HG03097 (cell line): ENCODE results near the gene ACHE.

Experiments used
- ATAC-seq: cut with Tn5 transposase; IDR thresholded peaks from one replicate; pipeline ENCODE4 v1.9.1; 2021; ENCODE audit not compliant: unreplicated experiment, low FRiP score

The ACHE gene

GRCh38 chr7:100886142-100886935 lies 9.3 kb downstream of the ACHE start:
- ATAC-seq = no peak

DNA sequence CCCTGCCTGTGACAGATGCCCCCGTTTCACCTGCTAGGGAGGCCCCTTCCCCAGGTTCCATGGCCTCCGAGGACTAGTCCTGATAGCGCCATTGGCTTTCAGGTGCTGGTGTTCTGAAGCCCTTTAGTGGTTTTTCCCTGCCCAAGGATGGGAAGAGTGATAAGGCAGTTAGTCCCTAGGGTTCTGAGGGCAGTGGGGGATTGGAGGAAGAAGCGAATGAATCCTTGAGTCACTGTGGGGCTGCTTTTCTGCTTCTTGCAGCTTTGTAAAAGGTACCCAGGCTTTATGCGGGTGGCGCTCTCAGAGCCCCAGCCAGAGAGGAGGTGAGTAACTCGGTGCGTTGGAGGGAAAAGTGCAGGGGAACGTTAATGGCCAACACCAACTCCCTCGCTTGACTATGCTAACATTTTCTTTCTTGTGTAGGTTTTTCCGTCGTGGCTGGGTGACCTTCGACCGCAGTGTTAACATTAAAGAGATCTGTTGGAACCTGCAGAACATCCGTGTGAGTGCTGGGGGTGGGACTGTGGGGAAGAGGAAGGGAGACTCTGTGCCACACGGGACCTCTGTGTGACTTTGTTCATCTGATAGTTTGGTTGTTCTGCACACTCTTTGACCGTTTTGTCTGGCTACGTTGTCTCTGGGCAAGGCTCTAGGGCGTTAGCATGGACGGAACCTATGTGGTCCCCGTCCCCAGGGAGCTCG lies 10.1 kb downstream of the ACHE start:
- ATAC-seq = no peak

DNA sequence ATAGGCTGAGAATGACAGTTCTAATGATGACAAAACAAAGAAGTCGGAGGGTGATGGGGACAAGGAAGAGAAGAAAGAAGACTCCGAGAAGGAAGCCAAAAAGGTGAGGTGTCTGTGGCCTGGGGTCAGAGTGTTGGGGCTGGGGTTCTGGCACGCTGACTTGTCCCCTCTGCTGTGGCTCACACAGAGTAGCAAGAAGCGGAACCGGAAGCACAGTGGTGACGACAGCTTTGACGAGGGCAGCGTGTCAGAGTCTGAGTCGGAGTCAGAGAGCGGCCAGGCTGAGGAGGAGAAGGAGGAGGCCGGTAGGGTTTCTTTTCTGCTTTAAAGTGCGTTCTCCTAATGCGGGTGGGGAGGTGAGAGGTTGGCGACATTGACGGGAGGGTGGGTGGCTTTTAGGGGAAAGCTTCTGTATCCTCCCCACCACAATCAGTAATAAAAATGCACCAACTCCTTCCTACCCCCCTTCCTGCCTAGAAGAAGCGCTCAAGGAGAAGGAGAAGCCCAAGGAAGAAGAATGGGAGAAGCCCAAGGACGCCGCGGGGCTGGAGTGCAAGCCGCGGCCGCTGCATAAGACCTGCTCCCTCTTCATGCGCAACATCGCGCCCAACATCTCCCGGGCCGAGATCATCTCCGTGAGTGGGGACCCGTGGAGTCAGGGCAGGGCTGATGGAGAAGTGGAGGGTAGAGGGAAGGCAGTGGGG lies 10.8 kb downstream of the ACHE start:
- no peak for ATAC-seq

DNA sequence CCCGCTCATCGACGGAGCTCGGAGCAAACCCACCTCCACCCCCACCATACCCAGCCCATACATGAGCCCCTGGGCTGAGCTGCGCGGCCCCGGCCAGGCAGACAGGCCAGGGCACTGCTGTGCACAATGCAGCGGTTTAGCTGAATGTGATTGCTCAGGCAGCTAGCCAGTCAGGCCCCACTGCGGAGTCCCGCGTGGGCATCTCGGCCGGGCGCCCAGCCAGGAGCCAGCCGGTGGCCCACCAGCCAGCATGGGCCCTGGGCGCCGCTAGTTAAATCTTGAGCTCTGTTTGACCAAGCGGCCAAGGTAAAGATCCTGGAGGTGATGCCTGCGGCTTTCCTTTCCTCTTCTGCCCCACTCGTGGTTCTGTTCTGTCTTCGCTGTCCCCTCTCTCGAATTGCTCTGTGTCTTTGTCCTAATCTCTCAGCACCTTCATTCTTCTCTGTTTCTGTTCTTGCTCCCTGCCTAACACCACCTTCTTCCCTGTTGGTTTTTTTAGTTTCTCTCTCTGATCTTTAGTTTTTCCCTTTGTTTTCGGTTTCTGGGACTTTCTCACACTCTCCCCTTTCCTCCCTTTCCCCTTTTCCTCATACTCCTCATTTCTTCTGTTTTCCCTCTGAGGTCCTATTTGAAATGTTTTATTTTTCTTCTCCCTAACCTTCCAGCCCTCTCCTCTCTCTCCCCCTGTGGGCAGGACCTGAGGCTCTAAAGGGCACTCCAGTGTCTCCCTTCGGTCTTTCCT lies 12.7 kb downstream of the ACHE start:
- no peak for ATAC-seq

DNA sequence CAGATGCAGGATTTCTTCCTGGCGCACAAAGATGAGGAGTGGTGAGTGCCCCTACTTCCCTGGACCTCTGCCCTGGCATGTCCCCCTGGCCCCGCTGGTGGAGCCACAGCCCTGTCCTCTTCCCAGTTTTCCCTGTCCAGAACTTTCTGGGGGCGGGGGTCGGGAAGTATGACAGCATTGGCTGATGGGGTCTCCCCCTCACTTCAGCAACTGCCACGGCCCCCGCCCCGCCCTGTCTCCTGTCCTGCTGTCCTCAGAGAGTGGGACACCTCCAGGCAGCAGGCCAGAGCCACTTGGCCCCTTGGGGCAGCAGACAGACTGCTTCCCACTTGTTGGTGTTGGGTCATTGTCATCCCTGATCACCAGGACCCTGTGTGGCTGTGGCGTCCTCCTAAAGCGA lies 13.5 kb downstream of the ACHE start:
- no peak for ATAC-seq

DNA sequence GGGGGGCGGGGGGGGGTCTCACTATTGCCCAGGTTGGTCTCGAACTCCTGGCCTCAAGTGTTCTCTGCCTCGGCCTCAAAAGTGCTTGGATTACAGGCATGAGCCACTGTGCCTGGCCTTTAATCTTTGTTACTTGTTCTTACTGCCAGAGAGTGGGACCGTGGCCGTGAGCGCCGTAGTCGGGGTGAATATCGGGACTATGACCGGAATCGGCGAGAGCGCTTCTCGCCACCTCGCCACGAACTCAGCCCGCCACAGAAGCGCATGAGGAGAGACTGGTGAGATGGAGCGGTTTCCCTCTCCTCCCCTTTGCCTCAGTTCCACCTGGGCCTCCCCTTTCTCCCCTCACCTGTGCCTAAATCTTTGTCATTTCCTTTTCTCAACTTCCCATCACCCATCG lies 14.6 kb downstream of the ACHE start:
- ATAC-seq = no peak

- no peak for ATAC-seq
Observed at GRCh38 chr7:100880645-100881044, 15.0 kb downstream of the ACHE start.

GRCh38 chr7:100879685-100880261 lies 15.9 kb downstream of the ACHE start:
- ATAC-seq = no peak

GRCh38 chr7:100878685-100879084 lies 17.0 kb downstream of the ACHE start:
- no peak for ATAC-seq

GRCh38 chr7:100878013-100878412 lies 17.7 kb downstream of the ACHE start:
- no peak for ATAC-seq

DNA sequence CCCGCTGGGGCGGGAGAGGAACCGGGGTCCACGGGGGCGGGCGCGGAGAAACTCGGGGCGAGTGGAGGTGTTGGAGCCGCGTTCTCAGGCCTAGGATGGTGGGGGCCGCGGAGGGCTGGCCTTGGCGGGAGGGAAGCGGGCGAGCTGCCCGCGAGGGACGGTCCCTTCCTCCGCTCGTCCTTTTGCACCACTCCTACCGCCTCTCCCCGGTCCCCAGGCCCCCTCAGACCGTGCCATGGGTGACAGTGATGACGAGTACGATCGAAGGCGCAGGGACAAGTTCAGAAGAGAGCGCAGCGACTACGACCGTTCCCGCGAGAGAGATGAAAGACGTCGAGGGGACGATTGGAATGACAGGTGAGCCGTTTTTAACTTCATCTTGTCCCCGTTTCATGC lies 20.3 kb downstream of the ACHE start:
- ATAC-seq = no peak

DNA sequence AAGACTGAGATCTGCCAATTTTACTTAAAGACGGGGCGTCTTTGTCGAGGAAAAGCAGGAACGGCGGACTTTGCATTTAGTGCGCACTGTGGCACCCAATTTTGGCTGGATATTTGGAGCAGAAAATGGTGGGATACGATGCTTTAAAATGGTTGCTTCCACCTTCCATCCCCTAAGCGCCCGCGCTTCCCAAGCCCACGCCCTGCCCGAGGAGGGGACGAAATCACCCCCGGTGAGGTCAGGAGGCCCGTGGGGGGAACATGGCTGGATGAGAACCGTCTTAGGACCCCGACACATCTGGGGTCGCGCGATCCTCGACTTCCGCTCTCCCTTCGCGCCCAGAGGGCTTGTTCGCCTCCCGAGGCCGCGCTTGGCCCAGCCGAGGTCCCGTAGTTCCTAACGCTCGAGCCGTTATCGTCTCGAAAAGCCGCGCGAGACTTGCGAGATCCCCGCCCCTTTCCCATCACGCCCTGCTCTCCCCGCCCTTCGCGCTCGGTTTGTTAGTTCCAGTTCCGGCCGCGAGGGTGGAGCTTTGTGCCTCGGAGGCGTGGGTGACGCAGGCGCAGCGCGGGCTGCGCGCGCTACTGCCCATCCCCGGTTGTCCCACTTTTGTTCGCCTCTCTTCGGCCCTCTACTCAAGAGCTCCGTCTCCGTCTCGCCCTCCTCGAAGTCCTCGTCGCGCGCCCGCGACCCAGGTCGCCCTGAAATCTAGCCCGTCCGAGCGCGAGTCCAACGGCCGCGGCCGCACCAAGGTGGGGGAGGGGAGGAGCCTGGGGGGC lies 20.9 kb downstream of the ACHE start, which contains the start of gene SRRT:
TSS of gene SRRT (plus strand) at position 527 of the 779 bp plus-strand sequence. CDS start 488 bp downstream, outside the sequence.
- peak; percentile 79 for ATAC-seq

DNA sequence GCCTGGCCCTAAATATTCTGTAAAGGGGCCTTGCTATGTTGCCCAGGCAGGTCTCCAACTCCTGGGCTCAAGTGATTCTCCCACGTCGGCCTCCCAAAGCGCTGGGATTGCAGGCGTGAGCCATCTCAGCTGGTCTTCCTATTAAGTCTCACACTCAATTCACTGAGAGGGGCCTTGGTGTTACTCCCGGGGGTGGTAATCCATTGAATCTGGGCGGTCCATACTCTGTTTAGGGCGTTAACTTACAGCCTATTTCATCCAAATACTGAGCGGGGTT lies 21.4 kb downstream of the ACHE start:
- ATAC-seq = no peak

GRCh38 chr7:100873599-100874299 lies 21.9 kb downstream of the ACHE start:
- ATAC-seq = no peak

DNA sequence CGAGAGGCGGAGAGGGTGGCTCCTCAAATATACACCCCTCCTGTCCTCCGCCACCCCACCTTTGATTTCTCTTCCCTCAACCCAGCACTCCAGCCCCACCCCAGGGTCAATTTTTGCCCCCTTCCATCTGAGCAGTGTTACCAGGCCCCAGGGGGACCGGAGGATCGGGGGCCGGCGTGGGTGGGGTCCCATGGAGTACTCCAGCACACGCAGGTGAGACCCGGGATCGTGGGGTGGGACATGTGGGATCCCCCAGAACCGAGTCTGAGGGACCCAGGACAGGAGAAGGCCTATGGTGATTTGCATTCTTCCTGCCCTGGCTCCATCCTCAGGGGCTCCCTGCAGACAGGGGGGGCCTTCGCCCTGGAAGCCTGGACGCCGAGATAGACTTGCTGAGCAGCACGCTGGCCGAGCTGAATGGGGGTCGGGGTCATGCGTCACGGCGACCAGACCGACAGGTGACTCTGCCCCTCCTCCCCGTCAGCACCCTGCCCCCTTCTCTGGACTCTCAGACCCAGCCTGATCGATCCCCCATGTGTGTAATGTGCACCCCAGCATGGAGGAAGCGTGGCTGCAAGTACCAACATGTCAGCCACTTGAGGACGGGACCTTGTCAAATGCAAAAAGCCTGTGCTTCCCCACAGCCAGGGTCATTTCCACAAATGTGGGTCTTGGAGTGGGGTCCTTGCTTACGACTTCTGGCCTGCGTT lies 27.8 kb downstream of the ACHE start:
- no peak for ATAC-seq

GRCh38 chr7:100867040-100867775 lies 28.5 kb downstream of the ACHE start, which contains the start of gene TRIP6:
Gene TRIP6, plus strand, starts transcription at chr7:100867387. Its CDS starts 111 bp downstream, at chr7:100867498.
- ATAC-seq = no peak

DNA sequence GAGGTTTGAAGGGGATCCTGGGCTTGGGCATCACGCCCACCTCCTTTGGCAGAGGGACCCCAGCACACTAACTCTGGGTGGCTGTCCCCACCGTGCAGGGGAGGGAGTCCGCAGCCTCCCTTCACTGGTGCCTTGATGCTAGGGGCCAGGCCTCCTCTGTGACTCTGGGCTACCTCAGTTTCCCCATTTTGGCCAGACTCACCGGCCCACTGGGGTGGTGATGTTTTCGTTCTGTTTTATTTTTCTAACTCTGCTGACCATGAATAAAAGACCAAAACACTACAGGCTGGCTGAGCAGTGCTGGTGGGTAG lies 29.0 kb downstream of the ACHE start:
- no peak for ATAC-seq
